Nucleus accumbens (tissue), 56 donors: ENCODE data around the gene CDKN1C.

Experiments
- DNase-seq, 56 donors: peaks; one replicate each; lab custom pipeline; 2025; lab: John Stamatoyannopoulos, UW

CDKN1C gene

DNA sequence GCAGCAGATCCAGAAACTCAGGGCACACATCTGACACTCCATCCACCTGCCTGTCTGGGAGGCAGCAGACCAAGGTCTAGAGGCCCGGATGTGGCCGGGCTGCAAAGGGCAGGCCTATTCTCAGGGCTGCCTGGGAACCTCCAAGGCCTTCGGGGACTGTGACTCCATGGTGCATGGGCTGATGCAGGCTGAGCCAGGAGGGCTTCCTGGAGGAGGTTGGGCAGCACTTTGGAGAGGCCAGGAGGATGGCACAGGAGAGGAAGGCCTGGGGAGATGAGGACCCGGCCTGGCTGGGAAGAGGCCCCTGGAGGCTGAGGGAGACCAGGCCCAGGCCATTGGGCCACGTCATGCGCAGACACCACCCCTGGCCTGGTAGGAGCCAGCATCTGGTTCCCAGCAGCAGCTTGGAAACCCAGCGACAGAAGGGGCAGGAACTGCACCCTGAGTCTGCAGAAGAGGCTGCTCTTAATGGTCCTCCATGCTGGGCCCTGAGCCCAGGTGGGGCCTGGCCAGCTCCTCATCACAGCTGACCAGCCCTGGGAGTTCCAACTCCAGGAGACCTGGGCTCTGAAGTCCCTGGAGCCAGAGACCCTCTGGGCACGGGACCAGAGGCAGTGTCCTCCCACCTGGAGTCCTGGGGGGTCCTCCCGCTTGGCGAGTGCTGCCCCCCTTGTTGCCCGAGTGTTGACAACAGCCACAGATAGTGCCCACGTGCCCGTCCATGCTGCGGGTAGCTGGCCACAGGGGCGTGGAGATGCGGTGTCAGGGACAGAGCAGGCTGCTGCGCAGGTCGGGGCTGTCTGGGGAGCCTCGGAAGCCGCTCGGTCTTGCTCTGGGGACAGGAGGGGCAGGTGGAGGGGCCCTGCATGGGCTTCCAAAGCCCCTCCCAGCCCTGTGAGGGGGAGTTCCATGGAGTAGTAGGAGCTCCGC is 38.1 kb upstream of the CDKN1C start:
- DNase-seq, result no peak

DNA sequence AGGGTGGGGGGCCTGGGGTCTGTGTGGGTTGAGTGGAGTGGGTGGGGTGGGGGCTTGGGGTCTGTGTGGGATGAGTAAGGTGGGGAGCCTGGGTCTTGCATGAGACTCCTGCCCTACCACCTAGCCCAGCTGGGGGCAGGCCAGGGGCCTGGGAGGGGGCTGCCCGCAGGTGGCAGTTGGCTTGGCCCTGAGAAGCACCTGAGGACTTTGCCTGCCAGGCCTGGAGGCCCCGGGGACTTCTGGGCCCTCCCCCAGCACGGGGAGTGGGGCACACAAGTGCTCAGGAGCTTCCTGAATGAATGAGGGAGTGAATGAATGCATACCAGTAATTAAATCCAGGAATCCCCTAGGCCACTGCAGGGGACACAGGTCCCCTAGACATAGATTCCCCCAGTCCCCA is 37.1 kb upstream of the CDKN1C start:
- DNase-seq, result no peak

DNA sequence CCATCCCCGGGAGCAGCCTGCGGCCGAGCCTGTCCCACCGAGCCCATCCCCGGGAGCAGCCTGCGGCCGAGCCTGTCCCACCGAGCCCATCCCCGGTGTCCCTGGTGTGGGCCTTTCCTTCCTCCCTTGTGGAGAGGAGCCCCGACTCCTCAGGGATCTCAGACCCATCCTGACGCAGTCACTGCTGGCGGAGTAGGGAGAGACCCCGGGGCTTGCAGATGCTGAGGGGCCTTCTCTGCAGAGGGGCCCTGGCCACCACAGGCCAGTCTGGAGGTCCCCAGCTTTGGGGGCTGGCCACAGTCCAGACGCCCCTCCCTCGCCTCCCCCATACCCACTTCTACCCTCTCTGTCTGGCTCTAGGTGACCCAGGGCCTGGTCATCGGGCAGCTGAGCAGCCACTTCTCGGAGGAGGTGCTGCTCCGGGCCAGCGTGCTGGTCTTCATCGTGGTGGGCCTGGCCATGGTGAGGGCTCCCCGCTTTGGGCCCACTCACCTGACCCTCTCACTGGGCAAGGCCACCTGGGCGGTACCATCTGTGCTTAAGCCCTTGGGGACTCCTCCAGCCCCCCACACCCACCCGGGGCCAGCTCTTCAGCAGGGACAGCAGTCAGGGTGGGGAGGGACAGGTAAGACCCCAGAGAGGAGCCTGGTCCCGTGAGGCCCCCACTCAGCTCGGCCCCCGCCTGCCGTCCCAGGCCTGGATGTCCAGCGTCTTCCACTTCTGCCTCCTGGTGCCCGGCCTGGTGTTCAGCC is 36.3 kb upstream of the CDKN1C start:
- no peak for DNase-seq

DNA sequence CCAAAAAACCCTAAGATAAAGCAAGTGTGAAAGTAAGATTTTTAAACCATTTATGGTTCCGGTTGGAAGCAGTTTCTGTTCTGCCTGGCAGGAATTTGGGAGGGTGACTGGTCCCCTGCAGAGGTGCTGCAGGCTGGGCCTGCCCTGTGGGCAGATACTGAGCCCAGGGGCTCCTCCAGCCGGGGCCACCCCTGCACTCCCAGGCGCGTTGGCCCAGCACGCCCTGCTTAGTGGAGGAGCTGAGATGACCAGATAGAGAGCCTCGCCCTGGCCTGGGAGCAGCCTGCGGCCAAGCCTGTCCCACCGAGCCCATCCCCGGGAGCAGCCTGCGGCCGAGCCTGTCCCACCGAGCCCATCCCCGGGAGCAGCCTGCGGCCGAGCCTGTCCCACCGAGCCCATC is 35.7 kb upstream of the CDKN1C start:
- DNase-seq, result no peak

DNA sequence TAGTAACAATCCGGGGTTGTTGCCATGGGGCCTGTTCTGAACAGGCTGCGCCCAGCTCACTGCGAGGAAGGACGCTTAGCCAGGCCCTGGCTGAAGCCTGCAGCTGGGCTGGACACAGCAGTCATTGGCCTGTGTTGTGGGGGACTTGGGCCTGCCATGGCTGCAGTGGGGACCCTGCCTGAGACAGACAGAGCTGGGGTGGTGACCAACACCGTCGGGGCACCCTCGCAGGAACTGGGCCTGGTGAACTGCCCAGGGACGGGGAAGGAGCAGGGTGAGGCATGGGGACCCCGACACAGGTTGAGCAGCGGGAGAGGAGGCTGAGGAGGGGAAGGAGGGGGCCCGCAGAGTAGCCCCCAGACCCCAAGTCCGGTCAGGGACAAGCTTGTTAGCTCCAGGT is 34.8 kb upstream of the CDKN1C start:
- no peak for DNase-seq

DNA sequence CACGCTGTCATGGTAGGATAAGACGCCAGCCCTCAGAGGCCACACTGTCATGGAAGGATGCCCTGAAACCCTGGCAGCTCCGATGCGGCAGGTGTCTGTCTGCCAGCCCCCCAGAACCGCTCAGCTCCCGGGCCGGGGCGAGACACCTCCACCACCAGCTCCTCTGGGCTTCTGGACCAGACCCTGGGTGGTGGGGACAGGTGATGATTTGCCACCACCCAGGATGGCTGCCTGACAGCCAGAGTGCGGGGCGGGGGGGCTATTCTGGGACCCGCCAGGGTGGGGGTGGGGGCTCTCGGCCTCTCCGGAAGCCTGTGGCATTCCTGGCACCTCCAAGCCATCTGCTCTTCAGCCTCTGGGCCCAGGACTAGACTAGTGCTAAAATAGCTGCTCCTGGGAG is 34.3 kb upstream of the CDKN1C start:
- no peak for DNase-seq

DNA sequence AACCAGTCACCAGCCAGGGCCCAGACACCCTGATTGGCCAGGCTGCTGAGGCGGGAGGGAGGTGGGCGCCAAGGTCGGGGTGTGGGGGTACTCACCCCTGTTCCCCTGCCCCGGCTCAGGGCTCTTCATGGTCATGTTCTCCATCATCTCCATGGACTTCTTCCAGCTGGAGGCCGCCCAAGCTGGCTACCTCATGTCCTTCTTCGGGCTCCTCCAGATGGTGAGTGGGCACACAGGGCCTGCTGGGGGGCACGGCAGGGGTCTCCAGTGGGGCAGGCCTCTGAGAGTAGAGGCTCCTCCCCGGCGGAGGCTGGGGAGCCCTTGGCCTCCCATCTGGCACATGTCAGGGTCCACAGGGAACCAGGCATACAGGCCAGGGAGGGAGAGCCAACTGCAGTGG is 33.6 kb upstream of the CDKN1C start:
- no peak for DNase-seq

DNA sequence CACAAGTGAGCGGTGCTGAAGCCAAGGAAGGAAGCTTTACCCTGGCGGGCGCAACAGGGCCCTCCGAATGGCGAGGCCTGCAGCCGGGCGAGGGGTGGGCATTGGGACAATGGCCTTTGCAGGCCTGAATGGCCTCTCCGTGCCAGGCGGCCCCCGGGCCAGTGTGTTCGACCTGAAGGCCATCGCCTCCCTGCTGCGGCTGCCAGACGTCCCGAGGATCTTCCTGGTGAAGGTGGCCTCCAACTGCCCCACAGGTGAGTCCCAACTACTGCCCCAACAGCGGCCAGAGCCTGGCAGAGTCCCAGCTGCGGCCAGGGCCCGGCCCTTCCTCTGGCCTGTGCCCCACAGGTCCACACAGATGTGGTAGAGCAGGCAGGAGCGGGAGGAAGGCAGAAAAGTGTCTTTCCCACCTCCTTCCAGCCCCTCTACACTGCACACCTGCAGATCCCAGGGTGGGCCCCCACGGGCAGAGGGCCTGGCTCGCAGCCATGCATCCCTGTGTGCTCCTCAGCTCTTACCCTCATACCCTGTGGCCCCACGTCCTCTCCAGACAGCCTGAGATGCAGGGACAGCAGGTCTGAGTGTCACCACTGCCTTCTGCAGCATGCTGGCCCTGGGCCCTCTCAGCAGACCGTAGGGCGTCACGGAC is 32.4 kb upstream of the CDKN1C start:
- DNase-seq, result no peak

DNA sequence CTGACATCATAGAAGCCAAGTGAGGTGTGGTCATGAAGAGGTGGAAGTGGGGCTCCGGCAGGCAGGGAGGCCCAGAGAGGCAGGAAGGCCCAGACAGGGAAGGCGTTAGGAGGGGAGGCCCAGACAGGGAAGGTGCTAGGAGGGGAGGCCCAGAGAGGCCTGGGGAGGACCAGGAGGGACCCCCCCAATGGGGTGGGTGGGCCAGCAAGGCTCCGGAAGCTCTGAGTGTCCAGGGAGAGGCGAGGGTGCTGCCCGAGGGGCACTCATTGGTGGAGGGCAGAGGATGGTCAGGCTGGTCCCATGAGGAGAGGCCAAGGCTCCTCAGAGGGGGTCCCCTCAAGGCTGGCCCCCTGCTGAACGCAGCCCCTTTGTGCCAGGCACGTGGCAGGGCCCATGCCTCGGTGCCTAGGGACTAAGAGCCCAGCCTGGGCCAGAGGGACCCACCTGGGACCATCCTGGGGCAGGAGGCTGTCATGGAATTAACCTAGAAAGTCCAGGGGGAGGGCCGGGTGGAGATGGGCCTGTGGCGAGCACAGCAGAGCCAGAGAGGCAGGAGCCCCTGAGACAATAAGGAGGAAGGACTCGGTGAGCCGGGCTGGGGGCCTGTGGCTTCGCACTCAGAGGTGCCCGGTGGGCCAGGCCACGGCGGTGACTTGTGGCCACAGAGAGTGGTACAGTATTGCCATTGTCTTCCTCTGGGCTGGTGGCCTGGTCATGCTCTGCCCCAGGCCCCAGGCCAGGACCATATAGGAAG is 31.5 kb upstream of the CDKN1C start:
- no peak for DNase-seq

DNA sequence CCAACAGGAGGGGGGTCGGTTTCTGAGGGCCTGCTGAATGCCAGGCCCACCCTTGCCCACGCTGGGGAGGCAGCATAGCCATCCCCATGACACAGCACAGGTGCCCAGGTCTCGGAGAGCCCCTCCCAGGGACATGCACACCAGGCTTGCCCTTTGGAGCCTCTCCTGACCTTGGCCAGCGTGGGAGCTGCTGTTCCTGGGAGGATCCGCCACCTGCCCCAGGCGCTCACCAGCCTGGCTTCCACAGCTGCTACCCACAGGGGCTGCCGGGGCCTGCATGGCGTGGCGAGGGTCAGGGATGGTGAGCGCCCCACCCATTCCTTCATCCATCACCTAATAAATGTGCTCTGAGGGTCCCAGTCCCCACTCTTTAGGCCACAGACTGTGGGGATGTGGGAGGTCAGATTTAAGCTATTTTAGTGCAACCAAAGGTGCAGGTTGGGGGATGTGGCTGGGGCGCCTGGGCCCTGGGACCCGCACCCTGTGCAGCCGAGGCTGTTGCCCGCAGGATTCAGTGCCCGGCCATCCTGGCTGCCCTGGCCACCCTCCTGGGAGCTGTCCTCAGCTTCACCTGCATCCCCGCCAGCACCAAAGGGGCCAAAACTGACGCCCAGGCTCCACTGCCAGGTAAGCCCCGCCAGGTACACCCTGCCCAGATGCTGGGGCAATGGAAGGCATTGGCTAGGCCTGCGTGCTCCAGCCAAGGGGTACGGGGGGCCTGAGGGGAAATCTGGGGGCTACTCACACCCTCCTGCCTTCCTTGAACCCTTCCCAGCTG is 30.7 kb upstream of the CDKN1C start:
- DNase-seq, result no peak

DNA sequence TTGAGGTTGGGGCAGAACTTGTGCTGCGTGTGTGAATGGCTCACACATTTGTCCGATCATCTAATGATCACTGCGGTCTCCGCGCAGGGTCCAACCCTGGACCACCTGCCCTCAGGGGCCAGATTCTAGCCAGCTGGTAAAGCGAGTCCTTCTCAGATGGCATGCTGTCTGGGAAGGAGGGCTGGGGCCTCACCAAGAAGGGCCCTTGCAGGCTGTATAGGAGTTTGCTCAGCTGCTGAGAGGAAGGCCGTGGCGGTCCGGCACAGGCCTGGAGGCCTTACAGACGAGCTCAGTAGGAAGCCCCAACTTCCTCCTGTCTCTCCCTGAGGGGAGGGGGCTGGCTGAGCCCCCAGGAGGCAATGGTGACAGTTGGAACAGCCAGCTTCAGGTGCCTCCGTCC is 29.9 kb upstream of the CDKN1C start:
- DNase-seq, result no peak

DNA sequence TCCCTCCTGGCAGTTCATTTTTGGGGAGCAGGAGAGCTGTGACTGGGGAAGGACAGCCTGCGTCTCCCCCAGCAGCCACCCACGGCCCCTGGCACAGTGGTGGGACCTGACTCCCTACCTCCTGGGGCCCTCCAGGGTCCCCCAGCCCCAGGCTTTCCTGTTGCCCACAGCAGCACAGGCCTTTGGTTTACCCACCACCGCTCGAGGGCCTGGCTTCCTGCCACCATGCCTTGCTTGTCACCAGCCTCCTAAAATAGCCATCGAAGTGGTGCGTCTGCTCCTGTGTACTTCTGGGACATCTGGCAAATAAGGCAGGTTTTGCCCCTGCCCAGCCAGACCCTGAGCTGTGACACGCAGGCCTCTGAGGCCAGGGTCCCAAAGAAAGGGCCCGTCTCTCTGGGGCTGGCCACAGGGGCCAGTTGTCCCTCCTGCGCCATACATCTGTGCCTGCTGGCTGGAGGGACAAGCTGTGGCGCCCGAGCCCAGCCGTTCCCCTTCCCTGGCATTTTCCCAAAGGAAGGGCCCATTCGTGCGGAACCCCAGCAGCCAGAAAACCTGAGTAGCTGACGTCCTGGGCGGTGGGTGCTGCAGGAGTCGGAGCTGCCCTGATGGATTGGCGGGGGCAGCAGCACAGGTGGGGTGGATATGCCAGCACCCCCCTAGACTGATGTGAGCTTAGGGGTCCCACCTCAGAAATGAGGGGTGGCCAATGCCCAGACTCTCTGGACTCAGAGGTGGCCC is 29.1 kb upstream of the CDKN1C start:
- DNase-seq, result no peak

DNA sequence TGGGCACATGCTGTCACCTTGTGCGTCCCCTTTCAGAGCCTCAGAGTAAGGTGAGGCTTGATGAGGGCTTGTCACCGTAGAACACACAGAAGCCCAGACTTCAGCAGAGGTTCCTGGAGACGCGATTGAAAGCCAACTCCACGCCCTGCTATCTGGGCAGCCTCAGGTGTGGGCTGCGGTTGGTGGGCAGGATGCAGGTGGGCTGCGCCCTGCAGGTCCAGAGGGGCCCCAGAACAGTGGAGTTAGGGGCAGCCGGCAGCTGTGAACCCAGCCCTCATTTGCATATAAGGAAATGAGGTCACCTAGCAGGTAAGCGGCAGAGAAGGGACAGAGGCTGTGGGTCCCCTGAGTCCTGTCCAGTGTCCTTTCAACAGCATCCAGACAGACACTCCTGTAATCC is 28.2 kb upstream of the CDKN1C start:
- DNase-seq, result no peak

DNA sequence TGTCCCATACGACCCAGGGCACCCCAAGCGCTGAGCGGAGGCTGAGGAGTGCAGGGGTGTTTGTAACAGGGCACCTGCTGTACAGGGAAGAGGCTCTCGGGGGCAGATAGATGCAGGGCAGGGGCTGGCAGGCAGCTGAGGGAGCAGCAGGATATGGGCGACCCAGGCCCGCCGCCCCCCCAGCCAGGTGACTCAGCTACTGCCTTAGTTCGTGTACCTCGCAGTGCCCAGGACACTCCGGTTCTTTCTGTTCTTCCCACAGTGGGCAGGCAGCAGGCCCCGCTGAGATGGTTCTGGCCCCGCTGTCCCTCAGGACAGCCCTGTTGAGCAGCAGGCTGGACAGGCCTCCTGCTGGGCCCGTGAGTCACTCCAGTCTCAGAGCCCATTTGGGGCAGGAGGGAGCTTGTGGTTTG is 27.4 kb upstream of the CDKN1C start:
- no peak for DNase-seq

DNA sequence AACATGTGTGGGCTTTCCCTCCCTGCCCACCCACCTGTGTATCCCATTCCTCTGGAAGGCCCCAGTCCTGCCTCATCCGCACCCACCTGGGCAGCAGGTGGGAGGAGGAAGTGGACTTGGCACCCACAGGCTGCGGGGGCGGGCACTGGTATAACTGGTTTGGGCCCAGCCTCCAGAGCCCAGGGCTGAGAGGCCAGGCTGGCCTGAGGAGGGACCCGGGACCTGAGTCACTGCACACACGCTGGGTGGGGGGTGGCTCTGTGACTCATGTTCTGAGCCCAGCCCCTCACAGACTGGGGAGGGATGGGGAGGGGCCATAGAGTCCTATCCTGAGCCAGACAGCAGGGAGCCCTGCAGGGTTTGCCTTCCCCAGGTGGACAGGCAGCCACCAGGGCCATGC is 26.9 kb upstream of the CDKN1C start:
- DNase-seq, result no peak

DNA sequence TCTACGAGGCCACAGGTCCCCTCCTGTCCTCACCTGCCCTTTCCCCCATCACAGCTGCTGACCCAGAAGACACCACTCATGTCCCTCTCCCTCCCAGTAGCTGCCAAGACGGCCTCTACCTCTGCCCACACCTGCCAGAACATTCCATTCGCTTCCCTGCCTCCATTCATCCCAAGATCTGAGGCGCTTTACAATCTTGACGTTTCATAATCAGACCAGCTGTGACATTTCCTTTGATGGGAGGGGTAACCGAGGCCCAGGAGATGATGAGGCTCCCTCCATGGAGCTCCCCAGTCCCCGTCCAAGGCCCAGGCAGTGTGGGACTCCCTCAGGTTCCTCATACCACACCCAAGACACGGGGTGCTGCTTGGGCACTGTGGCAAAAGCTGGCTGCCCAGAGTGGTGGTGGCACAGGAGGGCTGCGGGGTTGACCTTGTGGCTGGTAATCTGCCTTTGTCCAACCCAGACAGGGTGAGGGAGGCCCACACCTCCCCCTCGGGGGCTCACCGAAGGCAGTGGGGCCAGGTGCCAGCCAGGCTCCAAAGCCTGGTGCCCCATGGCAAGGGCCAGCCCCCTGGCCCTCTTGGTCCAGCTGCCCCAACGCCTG is 26.3 kb upstream of the CDKN1C start:
- no peak for DNase-seq

DNA sequence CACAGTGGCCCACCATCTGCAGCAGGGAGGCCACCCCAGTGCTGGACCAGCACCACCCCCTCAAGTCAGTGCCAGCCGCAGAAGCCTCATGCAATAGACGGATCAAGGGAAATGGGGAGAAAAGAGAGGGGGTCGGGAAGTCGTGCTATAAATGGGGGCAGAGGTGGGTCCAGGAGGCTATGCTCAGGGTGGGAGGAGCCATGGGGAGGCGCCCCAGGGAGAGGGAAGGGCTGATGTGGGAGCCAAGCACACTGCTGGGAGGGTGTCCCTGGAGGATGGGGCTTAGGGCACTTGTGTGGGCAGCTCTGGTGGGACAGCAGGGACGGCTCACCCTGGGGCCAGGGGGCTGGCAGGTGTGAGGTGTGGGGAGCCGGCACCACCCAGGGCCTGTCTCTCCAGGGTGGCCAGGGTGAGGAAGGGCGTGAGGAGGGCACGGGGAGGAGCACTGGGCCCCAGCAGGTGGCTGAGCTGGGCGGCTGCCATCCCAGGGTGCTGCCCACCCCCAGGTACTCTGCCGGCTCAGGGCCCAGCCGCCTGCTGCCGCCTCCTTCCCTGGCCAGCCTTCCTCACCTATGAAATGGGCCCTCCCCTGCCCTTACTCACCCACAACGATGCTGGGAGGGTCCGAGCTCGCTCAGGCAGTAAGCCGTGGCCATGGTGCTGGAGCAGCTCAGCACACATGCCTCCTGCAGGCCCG is 25.7 kb upstream of the CDKN1C start:
- no peak for DNase-seq

DNA sequence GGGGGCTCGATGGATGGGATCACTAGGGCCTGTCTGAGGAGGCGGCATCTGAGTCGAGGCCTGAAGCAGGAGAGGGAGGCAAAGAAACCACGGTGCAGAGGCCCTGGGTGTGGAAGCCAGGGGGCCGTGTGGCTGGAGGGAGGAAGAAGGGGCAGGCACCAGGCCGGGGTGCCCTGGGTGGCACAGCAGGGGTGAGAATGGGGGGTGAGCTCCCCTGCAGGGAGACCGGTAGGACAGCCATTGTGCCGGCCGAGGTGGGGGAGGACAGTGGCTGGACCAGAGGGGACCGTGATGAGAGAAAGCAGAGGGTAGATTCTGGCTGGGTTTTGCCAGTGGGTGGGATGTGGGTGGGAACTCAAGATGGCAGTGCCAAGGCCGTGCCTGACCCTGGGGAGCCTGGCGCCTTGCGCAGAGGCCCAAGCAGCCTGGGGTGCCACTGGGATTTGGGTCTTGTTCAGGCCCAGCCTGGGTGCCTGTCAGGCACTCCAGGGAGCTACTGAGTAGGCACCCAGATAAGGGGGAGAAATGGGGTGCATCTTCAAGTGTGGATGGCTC is 24.9 kb upstream of the CDKN1C start:
- DNase-seq, result no peak
